ENCODE data around the gene AVPR1B.

The AVPR1B gene

DNA sequence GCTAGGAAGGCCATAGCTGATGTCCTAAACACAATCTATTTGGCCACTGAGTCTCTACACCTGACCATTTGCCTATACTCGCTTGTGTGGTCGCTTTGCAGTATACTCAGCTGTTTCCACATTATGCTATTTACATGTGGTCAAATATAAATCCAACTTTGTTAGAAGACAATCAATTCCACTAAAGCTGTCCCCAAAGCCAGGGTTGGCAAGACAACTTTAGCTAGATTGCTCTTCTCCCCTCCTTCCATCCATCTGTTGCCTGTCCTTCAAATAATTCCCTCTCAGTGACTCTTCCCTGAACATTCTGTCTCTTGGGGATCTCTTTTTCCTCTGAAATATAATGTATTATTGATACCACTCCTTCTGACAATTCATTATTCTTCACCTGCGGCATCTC, 30.1 kb downstream of the AVPR1B start:
- TF ChIP-seq, protein P1, sequence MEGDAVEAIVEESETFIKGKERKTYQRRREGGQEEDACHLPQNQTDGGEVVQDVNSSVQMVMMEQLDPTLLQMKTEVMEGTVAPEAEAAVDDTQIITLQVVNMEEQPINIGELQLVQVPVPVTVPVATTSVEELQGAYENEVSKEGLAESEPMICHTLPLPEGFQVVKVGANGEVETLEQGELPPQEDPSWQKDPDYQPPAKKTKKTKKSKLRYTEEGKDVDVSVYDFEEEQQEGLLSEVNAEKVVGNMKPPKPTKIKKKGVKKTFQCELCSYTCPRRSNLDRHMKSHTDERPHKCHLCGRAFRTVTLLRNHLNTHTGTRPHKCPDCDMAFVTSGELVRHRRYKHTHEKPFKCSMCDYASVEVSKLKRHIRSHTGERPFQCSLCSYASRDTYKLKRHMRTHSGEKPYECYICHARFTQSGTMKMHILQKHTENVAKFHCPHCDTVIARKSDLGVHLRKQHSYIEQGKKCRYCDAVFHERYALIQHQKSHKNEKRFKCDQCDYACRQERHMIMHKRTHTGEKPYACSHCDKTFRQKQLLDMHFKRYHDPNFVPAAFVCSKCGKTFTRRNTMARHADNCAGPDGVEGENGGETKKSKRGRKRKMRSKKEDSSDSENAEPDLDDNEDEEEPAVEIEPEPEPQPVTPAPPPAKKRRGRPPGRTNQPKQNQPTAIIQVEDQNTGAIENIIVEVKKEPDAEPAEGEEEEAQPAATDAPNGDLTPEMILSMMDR (IDR thresholded peaks at IDR 0.05; ENCODE audit: low read depth, low read length, missing control alignments), result no peak
- DNase-seq (ENCODE audit: low read depth), result no peak
- H3K4me3 ChIP-seq (ENCODE audit: low read depth, low read length), result no peak overlapping the region

DNA sequence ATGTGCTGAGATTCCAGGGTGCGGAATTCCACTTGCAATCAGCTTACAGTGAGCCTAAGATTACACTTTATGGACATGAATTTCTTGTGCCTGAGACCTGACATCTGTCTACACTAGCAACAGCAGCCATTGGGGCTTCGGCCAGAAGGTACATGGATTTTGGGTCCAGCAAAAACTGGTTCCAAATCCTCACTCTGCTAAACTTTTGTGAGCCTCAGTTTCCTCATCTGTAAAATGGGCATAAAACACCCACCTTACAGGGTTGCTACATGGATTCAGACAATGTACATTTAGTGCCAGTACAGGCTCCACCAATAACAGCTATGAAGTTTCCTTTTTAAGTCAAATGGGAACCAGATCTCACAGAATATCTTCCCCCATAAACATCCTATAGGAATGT, 33.4 kb downstream of the AVPR1B start:
- DNase-seq (ENCODE audit: low read depth), result no peak
- H3K4me3 ChIP-seq (ENCODE audit: low read depth, low read length), result no peak overlapping the region
- TF ChIP-seq, protein P1 (IDR thresholded peaks at IDR 0.05; ENCODE audit: low read depth, low read length, missing control alignments), result no peak

DNA sequence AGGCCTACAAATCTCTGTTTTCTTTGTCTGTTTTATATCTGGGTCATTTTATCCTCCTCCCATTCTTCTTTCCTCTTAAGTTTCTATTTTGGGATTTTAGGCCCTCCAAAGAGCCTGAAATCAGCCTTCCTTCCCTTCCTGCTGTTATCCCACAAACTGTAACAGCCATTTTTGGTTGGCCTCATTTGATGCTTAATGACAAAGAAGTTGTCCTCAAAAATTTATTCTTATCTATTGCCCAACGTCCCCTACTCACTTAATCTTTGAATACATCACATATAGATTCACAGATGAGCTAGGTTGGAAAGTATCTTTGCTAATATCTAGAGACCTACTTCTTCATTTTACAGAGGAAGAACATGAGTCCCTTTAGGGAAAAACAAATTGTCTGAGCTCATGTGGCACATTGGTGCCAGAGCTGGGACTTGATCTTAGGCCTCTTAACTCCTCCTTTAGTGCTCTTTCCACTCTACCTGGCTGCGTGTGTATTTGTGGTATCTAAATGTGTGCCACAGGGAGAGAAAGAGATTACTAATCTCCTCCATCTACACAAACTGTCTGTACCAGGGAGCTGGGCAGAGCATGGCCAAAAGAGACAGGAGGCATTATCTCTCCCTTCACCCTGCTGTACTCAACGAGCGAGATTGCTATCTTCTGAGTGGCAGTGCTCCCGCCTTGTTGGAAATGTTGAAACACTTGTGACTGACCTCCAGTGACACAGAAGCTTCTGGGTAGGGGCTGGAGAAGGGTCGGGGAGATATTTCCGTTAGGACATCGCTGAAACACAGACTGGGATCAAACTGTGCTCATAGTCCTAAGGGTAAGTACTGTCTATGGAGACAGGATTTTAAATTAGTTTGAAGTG, 34.1 kb downstream of the AVPR1B start:
- no peak for DNase-seq (ENCODE audit: low read depth)
- TF ChIP-seq, protein P1 (IDR thresholded peaks at IDR 0.05; ENCODE audit: low read depth, low read length, missing control alignments), result no peak
- no peak overlapping the region for H3K4me3 ChIP-seq (ENCODE audit: low read depth, low read length)

DNA sequence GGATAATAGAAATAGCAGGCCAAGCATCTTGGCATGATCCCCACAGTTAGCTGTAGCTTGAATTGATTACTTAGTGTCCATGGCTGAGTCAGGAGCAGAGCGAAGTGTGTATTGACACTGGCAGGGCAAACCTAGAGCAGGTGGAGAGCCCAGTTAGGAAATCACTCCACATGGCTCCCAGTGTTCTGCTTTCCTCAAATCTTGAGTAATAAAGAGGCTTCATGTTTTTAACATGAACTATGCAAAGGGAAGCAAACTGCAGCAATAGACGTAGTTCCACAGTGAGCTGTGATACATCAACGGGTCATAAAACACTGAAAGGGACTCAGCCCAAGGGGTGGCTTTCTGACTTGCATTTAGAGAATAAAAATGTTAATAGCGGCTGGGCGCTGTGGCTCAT, 35.3 kb downstream of the AVPR1B start:
- TF ChIP-seq, protein P1 (IDR thresholded peaks at IDR 0.05; ENCODE audit: low read depth, low read length, missing control alignments), result no peak
- DNase-seq (ENCODE audit: low read depth), result no peak
- no peak overlapping the region for H3K4me3 ChIP-seq (ENCODE audit: low read depth, low read length)

DNA sequence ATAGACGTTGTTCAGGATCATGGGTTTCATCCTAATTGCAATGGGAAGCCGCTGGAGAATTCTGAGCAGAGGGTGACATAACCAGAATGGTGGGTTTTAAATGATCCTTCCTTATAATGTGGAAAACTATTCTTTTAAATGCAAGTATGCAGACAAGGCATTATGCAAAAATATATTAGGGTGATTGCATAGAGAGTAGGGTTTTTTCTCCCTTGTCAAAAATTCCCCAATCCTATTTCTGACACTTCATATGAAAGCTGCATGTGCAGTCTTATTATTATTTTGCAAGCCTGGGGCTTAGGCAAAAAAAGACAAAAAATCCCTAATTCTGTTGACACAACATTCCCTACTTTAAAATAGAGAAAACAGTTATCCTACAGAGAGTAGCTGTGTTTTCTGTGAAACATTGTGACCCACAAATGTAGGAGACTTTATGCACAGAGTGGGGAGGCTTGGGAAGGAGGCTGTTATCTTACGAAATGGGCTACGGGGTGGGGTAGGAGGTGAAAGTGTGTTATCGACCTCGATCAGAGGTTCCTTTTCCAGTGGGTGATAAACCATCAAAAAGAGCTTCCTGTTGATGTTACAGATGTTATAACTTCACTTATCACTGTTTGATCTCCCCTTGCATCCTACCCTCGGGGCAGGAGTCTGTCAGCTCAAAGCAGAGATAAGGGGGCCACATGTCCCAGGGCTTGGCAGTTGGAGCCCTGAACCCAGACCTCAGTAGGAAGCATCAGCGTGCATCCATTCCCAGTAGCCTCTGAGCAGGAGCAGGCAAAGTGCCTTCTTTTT, 37.0 kb downstream of the AVPR1B start:
- no peak overlapping the region for H3K4me3 ChIP-seq (ENCODE audit: low read depth, low read length)
- DNase-seq (ENCODE audit: low read depth), result no peak
- TF ChIP-seq, protein P1 (IDR thresholded peaks at IDR 0.05; ENCODE audit: low read depth, low read length, missing control alignments), result no peak

DNA sequence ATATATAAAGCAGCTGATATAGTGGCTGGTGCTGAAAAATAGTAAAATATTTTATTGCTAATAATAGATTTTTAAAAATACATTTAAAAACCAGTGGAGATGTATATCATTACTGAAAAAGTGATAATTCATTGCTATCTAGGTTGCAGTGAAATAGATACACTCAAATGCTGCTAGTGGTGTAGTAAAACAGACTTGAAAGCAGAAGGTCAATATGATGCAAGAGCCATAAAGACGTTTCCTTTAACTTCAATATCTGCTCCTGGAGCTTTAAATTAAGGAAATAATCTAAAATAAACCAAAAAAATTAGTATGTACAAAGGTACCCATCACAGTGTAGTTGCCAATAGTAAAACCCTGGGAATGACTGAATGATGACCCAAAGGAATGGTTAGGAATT, 38.1 kb downstream of the AVPR1B start:
- H3K4me3 ChIP-seq (ENCODE audit: low read depth, low read length), result no peak overlapping the region
- TF ChIP-seq, protein P1 (IDR thresholded peaks at IDR 0.05; ENCODE audit: low read depth, low read length, missing control alignments), result no peak
- no peak for DNase-seq (ENCODE audit: low read depth)
